ENCODE data around the gene PTPRD.

PTPRD gene

DNA sequence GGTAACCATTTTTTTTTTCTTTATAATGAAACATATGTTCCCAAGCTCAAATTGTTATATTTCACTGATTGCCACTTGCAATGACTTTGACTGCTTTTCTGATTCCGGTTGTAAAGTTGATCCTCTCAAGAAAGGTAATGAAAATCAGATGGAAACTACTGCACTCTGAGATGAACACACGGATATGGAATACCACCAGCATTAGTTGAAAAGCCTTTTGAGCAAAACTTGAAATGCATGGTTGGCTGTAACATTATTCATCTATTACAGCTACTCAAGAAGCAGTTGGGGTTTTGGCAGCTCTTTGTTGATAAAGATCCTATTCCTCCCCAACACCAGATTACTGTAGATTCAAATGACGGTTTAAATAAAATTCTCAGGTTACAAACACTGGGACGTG, 2221.7 kb downstream of the PTPRD start:
- DNase-seq: no peak

DNA sequence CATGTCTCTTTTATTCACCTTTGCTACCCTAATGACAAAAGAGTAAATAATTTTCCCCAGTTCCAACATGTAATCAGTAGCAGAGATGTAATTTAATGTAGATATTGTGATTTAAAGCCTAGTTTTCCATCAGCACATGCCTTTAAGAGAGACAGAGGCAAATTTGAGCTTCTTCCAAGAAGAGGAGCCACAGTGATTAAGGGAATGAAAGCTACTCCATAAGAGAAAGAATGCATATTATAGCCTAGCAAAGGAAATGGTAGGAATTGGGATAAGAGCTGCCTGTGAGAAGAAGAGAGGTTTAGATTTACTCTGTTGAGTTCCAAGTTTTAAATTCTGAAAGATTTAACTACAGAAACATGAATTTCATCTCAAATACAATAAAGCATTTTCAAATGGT, 2222.2 kb downstream of the PTPRD start:
- DNase-seq: no peak

GRCh38 chr9:8389531-8389930, 2223.3 kb downstream of the PTPRD start:
- DNase-seq: no peak

- DNase-seq: no peak
These were observed 2224.7 kb downstream of the PTPRD start for GRCh38 chr9:8388132-8388531.

- DNase-seq: no peak
These were observed 2228.7 kb downstream of the PTPRD start for GRCh38 chr9:8384091-8384490.

- no peak for DNase-seq
These were observed 2229.8 kb downstream of the PTPRD start for GRCh38 chr9:8382777-8383527.

DNA sequence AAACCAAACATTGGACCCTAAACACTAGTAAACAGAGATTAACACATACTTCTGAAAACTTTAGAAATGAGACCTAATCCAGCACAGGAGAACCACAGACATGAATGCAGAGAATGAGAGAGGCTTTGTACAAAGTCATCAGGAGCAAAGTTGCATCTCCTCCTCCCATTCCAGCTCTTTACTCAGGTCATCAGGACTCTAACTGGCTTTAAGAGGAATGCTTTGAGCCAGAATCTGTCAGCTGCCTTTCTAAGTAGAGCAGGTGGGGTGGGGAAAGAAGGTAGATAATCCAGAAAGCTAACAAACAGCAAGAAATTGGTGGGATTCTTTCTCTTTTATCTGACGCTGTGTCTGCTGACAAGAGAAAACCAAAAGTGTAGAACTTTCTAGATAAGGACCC, 2230.5 kb downstream of the PTPRD start:
- no peak for DNase-seq

DNA sequence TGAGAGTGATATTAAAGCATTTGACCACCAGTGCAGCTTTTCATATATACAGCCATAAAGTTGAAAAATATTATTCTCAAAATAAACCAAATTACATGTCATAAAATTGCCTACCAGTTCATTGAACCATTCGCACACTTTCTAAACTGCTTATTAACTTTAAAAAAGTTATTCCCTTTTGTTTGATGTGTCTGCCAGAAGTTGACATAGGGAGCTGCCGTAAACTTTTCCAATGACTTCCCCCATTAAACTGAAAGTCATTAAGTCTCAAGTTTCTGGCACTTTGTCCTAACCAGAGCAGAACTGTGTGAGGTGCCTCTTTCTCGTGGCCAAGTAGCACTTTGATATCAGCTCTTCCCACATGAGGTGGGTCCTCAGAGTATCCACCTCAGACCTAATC, 2231.2 kb downstream of the PTPRD start:
- DNase-seq: no peak

GRCh38 chr9:8374471-8374870, 2238.3 kb downstream of the PTPRD start:
- no peak for DNase-seq

DNA sequence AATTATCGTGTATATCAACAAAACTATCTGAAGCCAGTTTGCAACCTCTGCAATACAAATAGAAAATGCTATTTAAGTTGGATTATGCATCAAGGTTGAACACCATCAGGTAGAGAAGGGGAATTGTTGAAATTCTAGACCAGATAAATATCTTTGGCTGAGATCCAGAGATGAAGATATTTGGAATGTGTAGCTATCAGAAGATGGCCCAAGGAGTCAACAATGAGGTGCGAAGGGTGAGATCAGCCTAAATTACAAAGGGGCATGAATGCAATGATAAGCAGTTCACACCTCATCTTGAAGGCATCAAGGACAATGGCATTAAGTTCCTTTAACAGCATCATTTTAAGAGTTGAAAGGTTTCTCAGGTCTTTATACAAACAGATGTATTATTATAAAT, 2241.1 kb downstream of the PTPRD start:
- DNase-seq: no peak

DNA sequence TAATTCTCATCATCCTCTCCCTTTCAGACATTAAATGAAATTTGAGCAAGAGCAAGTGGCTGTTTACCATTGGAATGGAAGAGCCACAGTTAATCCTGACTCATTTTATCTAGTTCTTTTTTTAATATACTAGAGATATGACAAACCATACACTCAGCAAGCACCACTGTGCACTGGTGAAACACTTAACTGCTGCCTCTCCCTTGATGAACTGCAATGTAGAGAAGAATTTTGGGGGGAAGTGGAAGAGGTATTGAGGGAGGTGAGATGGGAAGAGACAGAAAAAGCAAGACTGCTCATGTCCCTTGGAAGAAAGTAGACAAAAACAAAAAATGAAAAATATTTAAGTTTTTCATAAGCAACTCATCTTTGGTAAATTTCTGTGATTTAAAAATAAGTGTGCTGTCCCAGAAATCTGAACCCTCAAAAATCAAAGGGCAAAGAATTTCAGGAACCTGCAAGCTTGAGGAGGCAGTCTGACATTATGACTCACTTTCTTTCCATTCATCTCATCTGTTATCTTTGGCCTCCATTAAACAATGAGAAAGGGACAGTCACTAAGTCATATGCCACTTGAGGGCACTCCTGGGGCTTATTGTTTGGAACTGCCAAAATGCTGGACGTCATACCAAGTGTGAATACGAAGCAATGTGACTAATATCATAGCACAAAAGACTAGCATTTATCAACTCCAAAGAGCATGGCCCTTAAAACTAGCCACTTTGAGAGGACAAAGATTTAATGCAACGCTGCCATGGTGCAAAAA, 2246.5 kb downstream of the PTPRD start:
- DNase-seq: no peak

- no peak for DNase-seq
These were observed 2247.2 kb downstream of the PTPRD start for GRCh38 chr9:8365466-8366160.

DNA sequence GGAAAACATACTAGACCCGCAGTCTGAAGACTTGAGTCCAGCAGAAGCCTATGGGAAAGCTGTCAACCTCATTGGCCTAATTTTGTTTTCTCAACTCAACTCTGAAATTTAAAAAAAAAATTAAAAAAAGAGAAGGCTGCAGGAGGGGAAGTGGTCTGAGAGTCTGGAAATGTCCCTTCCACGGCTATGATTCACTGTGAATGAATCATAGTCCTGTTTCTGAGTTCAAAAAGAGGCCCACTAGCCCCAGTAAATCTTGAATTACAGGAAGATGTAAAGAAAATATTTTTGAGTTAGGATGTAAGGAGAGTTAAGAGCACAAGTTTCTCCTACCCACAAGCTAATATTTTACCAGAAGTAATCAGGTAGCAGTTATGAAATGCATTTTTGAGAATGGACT, 2247.8 kb downstream of the PTPRD start:
- DNase-seq: no peak

DNA sequence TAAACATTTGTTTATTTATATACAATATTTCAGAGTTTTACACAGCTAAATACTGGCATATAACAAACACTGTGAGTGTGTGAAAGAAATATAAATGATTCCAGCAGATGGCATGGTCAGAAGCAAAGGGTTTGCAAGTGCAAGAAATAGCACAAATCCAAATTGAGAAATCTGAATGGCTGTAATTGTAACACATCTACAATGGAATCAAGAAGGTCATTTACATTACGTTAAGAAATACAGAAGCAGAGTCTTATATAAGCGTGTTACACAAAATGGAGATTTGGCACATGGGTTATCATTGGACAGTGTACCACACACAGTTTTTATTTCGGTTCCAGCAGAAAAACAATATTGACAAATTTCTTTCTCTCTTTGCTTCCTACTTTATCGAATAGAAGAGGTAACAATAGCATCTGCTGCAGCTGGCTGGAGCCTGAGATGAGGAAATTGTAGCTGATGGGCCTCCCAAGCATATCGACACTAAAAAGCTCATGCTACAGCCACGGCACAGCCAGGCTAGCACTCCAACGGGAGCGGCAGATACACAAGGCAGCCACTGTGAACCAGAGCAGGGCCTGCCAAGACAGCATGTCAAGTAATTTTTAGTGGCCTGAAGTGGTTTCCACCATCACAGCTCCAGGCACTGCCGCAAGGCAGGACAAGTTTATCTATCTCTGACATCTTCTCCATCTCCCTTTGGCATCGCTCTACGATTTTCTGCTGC, 2248.6 kb downstream of the PTPRD start:
- DNase-seq: no peak

- no peak for DNase-seq
These were observed 2250.6 kb downstream of the PTPRD start for GRCh38 chr9:8362250-8362649.

DNA sequence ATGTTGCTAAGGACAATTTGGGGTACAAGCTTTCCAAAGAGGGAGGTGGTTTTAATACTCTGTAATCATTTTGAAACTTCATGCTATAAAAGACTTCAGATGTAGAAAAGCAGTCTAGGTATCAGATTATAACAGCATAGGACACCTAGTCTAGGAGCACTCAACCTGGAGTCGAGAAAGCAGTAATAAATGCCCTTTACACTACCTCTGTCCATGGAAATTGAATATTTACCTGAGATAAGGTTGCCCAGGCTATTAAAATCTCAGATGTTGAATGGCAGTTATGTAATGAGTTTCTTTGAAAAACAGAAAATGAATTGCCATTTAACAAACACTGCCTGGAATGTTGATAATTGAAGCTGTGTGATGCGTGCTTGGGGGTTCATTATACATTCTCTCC, 2251.4 kb downstream of the PTPRD start:
- DNase-seq: no peak

GRCh38 chr9:8356406-8356805, 2256.4 kb downstream of the PTPRD start:
- no peak for DNase-seq

DNA sequence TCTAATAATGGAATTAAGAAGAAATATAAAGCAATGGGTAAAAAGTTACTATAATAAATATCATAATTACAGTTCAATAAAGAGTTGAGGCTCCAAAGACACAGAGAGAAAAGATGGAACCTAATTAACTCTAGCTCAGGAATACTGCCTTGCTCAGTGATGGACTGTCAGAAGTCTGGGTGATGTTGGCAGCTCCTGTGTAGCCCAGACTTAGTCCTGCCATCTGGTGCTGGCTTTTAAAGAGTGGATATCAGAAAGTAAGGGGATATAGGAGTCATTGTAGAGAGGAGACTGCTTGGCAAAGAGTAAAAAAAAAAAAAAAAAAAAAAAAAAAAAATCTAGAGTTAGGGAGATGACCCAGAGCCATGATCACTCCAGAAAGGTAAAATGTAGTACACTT, 2261.4 kb downstream of the PTPRD start:
- no peak for DNase-seq

DNA sequence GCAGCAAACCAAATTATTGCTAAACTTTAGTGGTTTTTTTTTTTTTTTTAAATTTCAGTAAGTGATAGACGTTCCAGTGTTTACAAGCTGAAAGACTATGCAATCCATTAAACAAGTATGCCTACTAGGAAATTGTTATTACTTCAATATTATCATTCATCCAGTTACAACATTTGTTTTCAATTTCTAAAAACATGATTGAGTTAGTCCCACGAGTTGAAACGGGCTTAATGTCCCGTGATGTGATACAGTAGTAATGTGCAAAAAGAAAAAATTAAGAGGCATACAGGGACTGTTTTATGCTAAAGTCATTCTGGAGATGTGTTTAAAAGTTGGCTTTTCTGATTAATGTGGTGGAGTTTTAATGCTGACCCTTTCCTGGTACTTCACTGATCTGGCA, 2262.9 kb downstream of the PTPRD start:
- no peak for DNase-seq

DNA sequence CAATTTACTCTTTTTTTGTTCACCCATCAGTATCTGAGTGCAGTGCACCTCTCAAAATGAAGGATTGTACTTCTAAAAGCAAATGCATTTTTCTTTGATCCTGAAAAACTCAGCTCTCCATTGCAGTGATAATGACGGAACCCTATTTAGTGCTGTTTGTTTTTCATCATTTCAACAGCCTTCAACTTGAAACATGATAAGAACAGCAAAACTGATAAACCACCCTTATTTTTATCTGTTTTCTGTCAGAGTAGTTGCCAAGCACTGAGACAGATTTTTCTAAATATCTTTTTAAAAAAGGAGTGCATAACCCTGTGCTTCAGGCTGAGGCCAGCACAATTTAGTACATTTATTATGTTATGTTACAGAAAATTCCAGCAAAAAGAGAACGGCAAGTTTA, 2263.4 kb downstream of the PTPRD start:
- DNase-seq: no peak

DNA sequence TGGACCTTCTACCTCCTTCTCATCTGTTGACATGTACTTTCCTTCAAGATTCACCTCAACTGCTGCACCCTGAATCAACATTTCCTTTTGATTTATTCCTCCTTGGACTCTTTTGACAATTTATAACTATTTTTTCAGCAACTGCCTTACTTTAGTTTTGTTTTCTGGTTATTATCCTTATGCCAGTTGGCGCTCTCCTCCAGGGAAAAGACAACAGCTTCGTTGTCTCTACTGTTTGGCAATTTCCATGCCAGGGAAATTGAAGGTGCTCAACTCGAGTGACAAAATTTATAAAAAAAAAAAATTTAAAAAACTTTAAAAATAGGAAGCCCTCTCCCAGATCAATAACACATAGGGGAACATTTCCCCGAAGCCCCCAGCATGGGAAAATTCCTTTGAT, 2264.0 kb downstream of the PTPRD start:
- DNase-seq: no peak

GRCh38 chr9:8346296-8346695, 2266.5 kb downstream of the PTPRD start:
- DNase-seq: no peak

- DNase-seq: no peak
These were observed 2273.9 kb downstream of the PTPRD start for GRCh38 chr9:8338767-8339510.
